A172 (cell line): ENCODE data around the gene CFB. TPM values are rescaled to one million over a fixed set of nuclear protein-coding genes. Genes with fewer than 3 reads are reported as not detected.

ENCODE experiments used
- DNase-seq: peaks from one replicate; pipeline ENCODE4 v3.0.0-alpha.2; 2015; ENCODE audit warnings: low spot score
- total RNA-seq: library from RNA; depleted of rRNA; stranded (reverse); fragments of >200 nt; shearing (Covaris generic); gene quantifications from 2 replicates; pipeline ENCODE4 v1.2.3, GENCODE V29; 2014

Gene CFB
- total RNA-seq, 1 experiment from 2014 or later = 4.0 TPM

- DNase-seq = no peak
Measured at GRCh38 chr6:31948306-31948705, 2.4 kb downstream of the CFB start.

- peak; percentile 51 for DNase-seq
Measured at GRCh38 chr6:31948753-31949413, 3.0 kb downstream of the CFB start.

GRCh38 chr6:31949926-31950548 lies 4.1 kb downstream of the CFB start:
- DNase-seq = no peak

- peak; percentile 51 for DNase-seq
Measured at GRCh38 chr6:31952140-31952805, 6.4 kb downstream of the CFB start.

- no peak for DNase-seq
Measured at GRCh38 chr6:31952890-31953289, 7.0 kb downstream of the CFB start.

GRCh38 chr6:31954511-31954910 lies 8.6 kb downstream of the CFB start:
- no peak for DNase-seq

GRCh38 chr6:31956796-31957195 lies 10.9 kb downstream of the CFB start:
- DNase-seq = no peak

GRCh38 chr6:31958412-31958740 lies 12.5 kb downstream of the CFB start:
- DNase-seq = no peak

- peak; percentile 96 for DNase-seq
Measured at GRCh38 chr6:31958741-31959739, 13.1 kb downstream of the CFB start, which contains the start of the genes NELFE and SKIC2. NELFE (minus strand) TSS chr6:31958971; CDS start chr6:31958446, 525 bp downstream. SKIC2 (plus strand) TSS chr6:31959175; CDS start chr6:31959193, 18 bp downstream.

- no peak for DNase-seq
Measured at GRCh38 chr6:31961616-31962015, 15.7 kb downstream of the CFB start.

- DNase-seq = no peak
Measured at GRCh38 chr6:31963921-31964320, 18.0 kb downstream of the CFB start.

GRCh38 chr6:31965700-31966099 lies 19.8 kb downstream of the CFB start:
- DNase-seq = no peak

GRCh38 chr6:31966506-31966905 lies 20.6 kb downstream of the CFB start:
- no peak for DNase-seq

- DNase-seq = no peak
Measured at GRCh38 chr6:31966997-31967925, 21.4 kb downstream of the CFB start.

- no peak for DNase-seq
Measured at GRCh38 chr6:31967926-31968320, 22.0 kb downstream of the CFB start.

GRCh38 chr6:31968326-31968725 lies 22.4 kb downstream of the CFB start:
- no peak for DNase-seq

GRCh38 chr6:31968791-31969711 lies 23.2 kb downstream of the CFB start:
- DNase-seq = no peak

- DNase-seq = peak; percentile 42
Measured at GRCh38 chr6:31969712-31970603, 24.1 kb downstream of the CFB start.
